ENCODE data around the gene PDCD4.

- TF ChIP-seq POLR2A (IDR thresholded peaks at IDR 0.05) (no peak), CTCF (IDR thresholded peaks at IDR 0.05) (no peak)
These were observed 37.0 kb upstream of the PDCD4 start for GRCh38 chr10:110834629-110835301.

Data from lower leg skin (tissue), 3 donors.